HG03521 (cell line): ENCODE data around the gene MYL4.
"Not testable (repeated sequence)": the region's sequence is repeated elsewhere in the genome, so short reads cannot be mapped to it uniquely, and the experiment has no call there.

Experiments used
- ATAC-seq: cut with Tn5 transposase; IDR thresholded peaks from one replicate; pipeline ENCODE4 v1.9.1; 2021; ENCODE audit warnings: mild to moderate bottlenecking, moderate library complexity; ENCODE audit not compliant: unreplicated experiment

The MYL4 gene

GRCh38 chr17:47239967-47240651 is 31.0 kb downstream of the MYL4 start:
- no peak for ATAC-seq

- ATAC-seq, result no peak
Measured at GRCh38 chr17:47240806-47241205, 31.7 kb downstream of the MYL4 start.

GRCh38 chr17:47242648-47243047 is 33.5 kb downstream of the MYL4 start:
- no peak for ATAC-seq

- ATAC-seq, result no peak
Measured at GRCh38 chr17:47243737-47244598, 34.8 kb downstream of the MYL4 start.

GRCh38 chr17:47244697-47245096 is 35.5 kb downstream of the MYL4 start:
- no peak for ATAC-seq

GRCh38 chr17:47246120-47246519 is 37.0 kb downstream of the MYL4 start:
- no peak for ATAC-seq

GRCh38 chr17:47250855-47251254 is 41.7 kb downstream of the MYL4 start:
- no peak for ATAC-seq

- ATAC-seq, result no peak
Measured at GRCh38 chr17:47251421-47251940, 42.3 kb downstream of the MYL4 start.

- ATAC-seq, result no peak
Measured at GRCh38 chr17:47252209-47252608, 43.1 kb downstream of the MYL4 start.

- ATAC-seq, result no peak
Measured at GRCh38 chr17:47252766-47253512, 43.8 kb downstream of the MYL4 start.

- ATAC-seq, result peak; percentile 71
Measured at GRCh38 chr17:47253541-47254402, 44.6 kb downstream of the MYL4 start, which contains the start of gene ITGB3. TSS of gene ITGB3 (plus strand) at chr17:47253827. CDS start at chr17:47253862, 35 bp downstream.

- no peak for ATAC-seq
Measured at GRCh38 chr17:47254403-47254943, 45.3 kb downstream of the MYL4 start.

- ATAC-seq, result no peak
Measured at GRCh38 chr17:47257651-47258339, 48.6 kb downstream of the MYL4 start.

- ATAC-seq, result no peak
Measured at GRCh38 chr17:47262586-47262985, 53.4 kb downstream of the MYL4 start.

- ATAC-seq, result no peak
Measured at GRCh38 chr17:47264166-47264565, 55.0 kb downstream of the MYL4 start.

GRCh38 chr17:47265983-47266541 is 56.9 kb downstream of the MYL4 start:
- ATAC-seq, result no peak

GRCh38 chr17:47266782-47267181 is 57.6 kb downstream of the MYL4 start:
- ATAC-seq, result no peak

GRCh38 chr17:47267354-47267828 is 58.2 kb downstream of the MYL4 start:
- no peak for ATAC-seq

GRCh38 chr17:47268964-47269363 is 59.8 kb downstream of the MYL4 start:
- not testable (repeated sequence) for ATAC-seq
